Uterus (tissue), 4 donors: ENCODE measurements around the gene NPM3. TPM values are rescaled to one million over a fixed set of nuclear protein-coding genes. Genes with fewer than 3 reads are reported as not detected.
"Not testable (repeated sequence)": the region's sequence is repeated elsewhere in the genome, so short reads cannot be mapped to it uniquely, and the experiment has no call there.

Experiments used
- DNase-seq, 2 donors: peaks; one replicate each; pipeline ENCODE4 v3.0.0-alpha.2; 2019 to 2020
- H3K27ac ChIP-seq, 2 donors: fragments of 200-600 bp; sonication (generic); 1 replicate in 1 of 2; 2 replicates in 1 of 2; pipeline ENCODE4 v1.5.1; 2016 to 2018
- H3K27me3 ChIP-seq, 2 donors: fragments of 200-600 bp; sonication (generic); one replicate each; pipeline ENCODE4 v1.5.1; 2018 to 2019; ENCODE audit warnings: control low read depth in 1 of 2
- H3K36me3 ChIP-seq, 2 donors: fragments of 200-600 bp; sonication (generic); one replicate each; pipeline ENCODE4 v1.5.1; 2019; ENCODE audit warnings: control low read depth in 1 of 2
- H3K4me1 ChIP-seq, 2 donors: fragments of 200-600 bp; sonication (generic); one replicate each; pipeline ENCODE4 v1.5.1; 2018 to 2019; ENCODE audit warnings: control low read depth in 1 of 2
- H3K4me3 ChIP-seq, 2 donors: fragments of 200-600 bp; sonication (generic); 1 replicate in 1 of 2; 2 replicates in 1 of 2; pipeline ENCODE4 v1.5.1; 2018 to 2019; ENCODE audit warnings: mild to moderate bottlenecking in 1 of 2
- H3K9me3 ChIP-seq, 2 donors: fragments of 200-600 bp; sonication (generic); one replicate each; pipeline ENCODE4 v1.5.1; 2019; ENCODE audit warnings: control low read depth in 1 of 2
- CTCF ChIP-seq, 4 experiments: fragments of 200-600 bp in 2 of 4; fragments of 450-650 bp in 2 of 4; sonication (generic) in 2 of 4; IDR thresholded peaks; one replicate each; pipeline ENCODE4 v1.5.1; 2016 to 2019; ENCODE audit warnings: antibody characterized with exemption in 4 of 4, mild to moderate bottlenecking in 2 of 4, moderate library complexity in 1 of 4
- POLR2A ChIP-seq, 2 donors: fragments of 450-650 bp; IDR thresholded peaks; one replicate each; pipeline ENCODE4 v1.6.1; 2016; ENCODE audit warnings: antibody characterized with exemption in 2 of 2, mild to moderate bottlenecking in 1 of 2, moderate library complexity in 1 of 2
- intact Hi-C: fragments of 100-400 bp; cut with DNase I; formaldehyde crosslinking; loops from one replicate; pipeline ENCODE4 v1.15.1; 2023; ENCODE audit warnings: low total_unique reads
- total RNA-seq, 4 donors: library from RNA; depleted of rRNA in 3 of 4; stranded (reverse); fragments of >200 nt in 3 of 4; gene quantifications; one replicate each; pipeline versions ENCODE4 v1.1.0 to v1.2.4, GENCODE V29; 2014 to 2023
- donor health status: DM: yes; HTN: yes; CAD: no.

The NPM3 gene
- total RNA-seq, 4 donors from 2014 or later, result 11.0 to 122 (median 38.0) TPM

- intact Hi-C loops, result no loop called here
- DNase-seq, result no peak
- TF ChIP-seq POLR2A (IDR thresholded peaks at IDR 0.05), result no peak
- no peak for TF ChIP-seq CTCF (IDR thresholded peaks at IDR 0.05)
- H3K36me3 ChIP-seq, result no peaks in the 10 kb centered on the region
- H3K4me1 ChIP-seq, result no peaks in the 10 kb centered on the region
- no peaks in the 10 kb centered on the region for H3K9me3 ChIP-seq
- H3K27me3 ChIP-seq, result no peaks in the 10 kb centered on the region
- H3K27ac ChIP-seq, result no peak overlapping the region
- no peak overlapping the region for H3K4me3 ChIP-seq
These were observed 20.3 kb upstream of the NPM3 start for GRCh38 chr10:101803511-101803910.

GRCh38 chr10:101797403-101798059 lies 14.3 kb upstream of the NPM3 start:
- DNase-seq, result no peak
- no peak overlapping the region for H3K27ac ChIP-seq
- intact Hi-C loops, result no loop called here
- no peak for TF ChIP-seq CTCF (IDR thresholded peaks at IDR 0.05)
- TF ChIP-seq POLR2A (IDR thresholded peaks at IDR 0.05), result no peak
- H3K4me3 ChIP-seq, result no peak overlapping the region
- H3K9me3 ChIP-seq, result no peaks in the 10 kb centered on the region
- H3K4me1 ChIP-seq, result peaks cover 0 to 7% of the 10 kb centered on the region in 2 donors
- no peaks in the 10 kb centered on the region for H3K36me3 ChIP-seq
- H3K27me3 ChIP-seq, result no peaks in the 10 kb centered on the region

GRCh38 chr10:101793526-101793925 lies 10.3 kb upstream of the NPM3 start:
- DNase-seq, result no peak
- Histone ChIP-seq H3K9me3 (no peaks in the 10 kb centered on the region), H3K4me1 (peaks cover 0 to 7% of the 10 kb centered on the region in 2 donors), H3K27me3 (no peaks in the 10 kb centered on the region), H3K4me3 (no peak overlapping the region), H3K36me3 (no peaks in the 10 kb centered on the region), H3K27ac (no peak overlapping the region)
- no peak for TF ChIP-seq POLR2A (IDR thresholded peaks at IDR 0.05)
- no peak for TF ChIP-seq CTCF (IDR thresholded peaks at IDR 0.05)
- intact Hi-C loops, result no loop called here

- TF ChIP-seq POLR2A (IDR thresholded peaks at IDR 0.05) (no peak), CTCF (IDR thresholded peaks at IDR 0.05) (no peak)
- no peaks in the 10 kb centered on the region for H3K4me1 ChIP-seq
- H3K4me3 ChIP-seq, result no peak overlapping the region
- no peaks in the 10 kb centered on the region for H3K36me3 ChIP-seq
- intact Hi-C loops, result no loop called here
- H3K9me3 ChIP-seq, result no peaks in the 10 kb centered on the region
- no peak overlapping the region for H3K27ac ChIP-seq
- H3K27me3 ChIP-seq, result no peaks in the 10 kb centered on the region
- no peak for DNase-seq
These were observed 6.4 kb upstream of the NPM3 start for GRCh38 chr10:101789686-101790085.

- H3K9me3 ChIP-seq, intact Hi-C loops, H3K4me3 ChIP-seq, H3K4me1 ChIP-seq, H3K36me3 ChIP-seq, DNase-seq, H3K27ac ChIP-seq, H3K27me3 ChIP-seq: not testable (repeated sequence)
These were observed 6.0 kb upstream of the NPM3 start for GRCh38 chr10:101789231-101789630.

- H3K9me3 ChIP-seq, result no peaks in the 10 kb centered on the region
- H3K27me3 ChIP-seq, result no peaks in the 10 kb centered on the region
- no peak overlapping the region for H3K4me3 ChIP-seq
- TF ChIP-seq POLR2A (IDR thresholded peaks at IDR 0.05) (no peak), CTCF (IDR thresholded peaks at IDR 0.05) (no peak)
- intact Hi-C loops, result no loop called here
- no peaks in the 10 kb centered on the region for H3K36me3 ChIP-seq
- H3K27ac ChIP-seq, result no peak overlapping the region
- H3K4me1 ChIP-seq, result peaks cover 0 to under 1% of the 10 kb centered on the region in 2 donors
- DNase-seq, result no peak
These were observed 2.6 kb upstream of the NPM3 start for GRCh38 chr10:101785801-101786200.
